H1 (cell line): ENCODE measurements around the gene PROZ. TPM values are rescaled to one million over a fixed set of nuclear protein-coding genes. Genes with fewer than 3 reads are reported as not detected.
A peak's percentile ranks its signal among the peaks of the same experiment; 100 is the strongest.

Source experiments
- CTCF ChIA-PET: fragments of 300-600 bp; sonication (Branson Sonifier 250); formaldehyde crosslinking; loops from one replicate; lab custom pipeline; 2021; ENCODE audit not compliant: partially characterized antibody; lab: Charles Lee
- POLR2A ChIA-PET: fragments of 300-600 bp; sonication (Branson Sonifier 250); formaldehyde crosslinking; loops from one replicate; lab custom pipeline; 2021; ENCODE audit warnings: inconsistent platforms; ENCODE audit not compliant: partially characterized antibody; lab: Charles Lee
- DNase-seq, 2 experiments: peaks; one replicate each; pipeline versions ENCODE4 v3.0.0 to v3.0.0-alpha.2; 2010 to 2022; ENCODE audit warnings: low spot score in 2 of 2, low read depth in 1 of 2, mixed read lengths in 1 of 2
- FAIRE-seq: peaks from 2 replicates; lab custom pipeline; 2011; peaks lifted over from hg19 to GRCh38; lab: Jason Lieb, UNC
- H2AFZ ChIP-seq: 2 replicates; pipeline ENCODE4 v1.8.1; 2012; ENCODE audit warnings: low read length, inconsistent platforms
- H2AK5ac ChIP-seq: 2 replicates; pipeline ENCODE4 v1.6.1; 2013; ENCODE audit warnings: low read depth, low read length
- H2BK120ac ChIP-seq: replicated peaks from 2 replicates; pipeline ENCODE3; 2013; ENCODE audit warnings: low read depth, low read length, inconsistent platforms
- H2BK12ac ChIP-seq: 2 replicates; pipeline ENCODE4 v1.6.1; 2013; ENCODE audit warnings: low read depth, low read length
- H2BK15ac ChIP-seq: 2 replicates; pipeline ENCODE4 v1.6.1; 2013; ENCODE audit warnings: low read length
- H2BK20ac ChIP-seq: 2 replicates; pipeline ENCODE4 v1.6.1; 2013; ENCODE audit warnings: low read length
- H2BK5ac ChIP-seq: 2 replicates; pipeline ENCODE4 v1.6.1; 2013; ENCODE audit warnings: low read depth, low read length
- H3K14ac ChIP-seq: 2 replicates; pipeline ENCODE4 v1.6.1; 2013; ENCODE audit warnings: inconsistent platforms; ENCODE audit not compliant: insufficient read length
- H3K18ac ChIP-seq: 2 replicates; pipeline ENCODE4 v1.6.1; 2013; ENCODE audit warnings: low read length; ENCODE audit errors: extremely low read depth
- H3K23ac ChIP-seq: 2 replicates; pipeline ENCODE4 v1.6.1; 2013; ENCODE audit warnings: inconsistent platforms; ENCODE audit not compliant: insufficient read length
- H3K23me2 ChIP-seq: 2 replicates; pipeline ENCODE4 v1.6.1; 2013; ENCODE audit warnings: low read depth, low read length
- H3K27ac ChIP-seq: 2 replicates; pipeline ENCODE4 v1.6.1; 2011; ENCODE audit warnings: low read depth, low read length, inconsistent platforms
- H3K27me3 ChIP-seq, 4 experiments: replicated peaks in 1 of 4; 1 replicate in 1 of 4; 2 replicates in 3 of 4; pipeline versions ENCODE4 v1.6.1 to v1.8.1; 2011 to 2013; ENCODE audit warnings: low read length in 3 of 4, mild to moderate bottlenecking in 3 of 4, inconsistent platforms in 2 of 4, mixed read lengths in 2 of 4, moderate library complexity in 1 of 4; ENCODE audit not compliant: control insufficient read depth in 3 of 4, insufficient read depth in 3 of 4; ENCODE audit errors: extremely low read depth in 1 of 4
- H3K36me3 ChIP-seq, 4 experiments: 2 replicates each; pipeline versions ENCODE4 v1.6.1 to v1.8.1; 2011 to 2013; ENCODE audit warnings: mild to moderate bottlenecking in 4 of 4, low read length in 3 of 4, moderate library complexity in 2 of 4, control low read depth in 1 of 4, inconsistent platforms in 1 of 4; ENCODE audit not compliant: insufficient read depth in 4 of 4, control insufficient read depth in 2 of 4
- H3K4ac ChIP-seq: replicated peaks from 2 replicates; pipeline ENCODE3; 2013; ENCODE audit warnings: low read length, low read depth, mixed read lengths, inconsistent platforms; ENCODE audit not compliant: insufficient read length
- H3K4me1 ChIP-seq, 4 experiments: replicated peaks in 1 of 4; 1 replicate in 1 of 4; 2 replicates in 3 of 4; pipeline versions ENCODE4 v1.6.1 to v1.8.1; 2011 to 2013; ENCODE audit warnings: low read length in 3 of 4, inconsistent platforms in 2 of 4, mixed read lengths in 1 of 4; ENCODE audit not compliant: insufficient read depth in 4 of 4, control insufficient read depth in 3 of 4
- H3K4me2 ChIP-seq, 2 experiments: 2 replicates each; pipeline versions ENCODE4 v1.6.1 to v1.8.1; 2011 to 2013; ENCODE audit warnings: low read depth in 2 of 2, low read length in 2 of 2, control low read depth in 1 of 2, inconsistent platforms in 1 of 2, mild to moderate bottlenecking in 1 of 2; ENCODE audit not compliant: insufficient read depth in 1 of 2
- H3K4me3 ChIP-seq, 4 experiments: fragments of 200-600, 300-600 bp in 1 of 4; sonication (generic), shearing (Covaris generic), sonication (Bioruptor Twin) in 1 of 4; 2 replicates each; pipeline versions ENCODE4 v1.5.1 to v1.8.1; 2011 to 2016; ENCODE audit warnings: low read length in 4 of 4, low read depth in 3 of 4, control low read depth in 2 of 4, inconsistent platforms in 2 of 4, mild to moderate bottlenecking in 2 of 4, mixed read lengths in 1 of 4, moderate library complexity in 1 of 4; ENCODE audit not compliant: insufficient read depth in 2 of 4; ENCODE audit errors: extremely low read depth in 1 of 4
- H3K56ac ChIP-seq: replicated peaks from 2 replicates; pipeline ENCODE3; 2013; ENCODE audit warnings: low read depth, mild to moderate bottlenecking, mixed read lengths, low read length, inconsistent platforms; ENCODE audit not compliant: insufficient read length
- H3K79me1 ChIP-seq: 2 replicates; pipeline ENCODE4 v1.6.1; 2013; ENCODE audit warnings: low read depth, low read length, control low read depth
- H3K79me2 ChIP-seq, 2 experiments: 2 replicates each; pipeline versions ENCODE4 v1.6.1 to v1.8.1; 2012 to 2013; ENCODE audit warnings: low read length in 2 of 2, mild to moderate bottlenecking in 2 of 2, inconsistent platforms in 1 of 2; ENCODE audit not compliant: insufficient read depth in 2 of 2, control insufficient read depth in 1 of 2
- H3K9ac ChIP-seq, 4 experiments: replicated peaks in 1 of 4; 1 replicate in 1 of 4; 2 replicates in 3 of 4; pipeline versions ENCODE4 v1.6.1 to v1.8.1; 2011 to 2013; ENCODE audit warnings: low read depth in 3 of 4, low read length in 3 of 4, control low read depth in 2 of 4, mild to moderate bottlenecking in 2 of 4, moderate library complexity in 2 of 4, inconsistent platforms in 1 of 4; ENCODE audit errors: extremely low read depth in 1 of 4
- H3K9me3 ChIP-seq, 2 experiments: 2 replicates each; pipeline versions ENCODE4 v1.6.1 to v1.8.1; 2012 to 2013; ENCODE audit warnings: mild to moderate bottlenecking in 2 of 2, moderate library complexity in 2 of 2, control low read depth in 1 of 2, inconsistent platforms in 1 of 2, low read depth in 1 of 2, low read length in 1 of 2, mixed read lengths in 1 of 2; ENCODE audit not compliant: insufficient read depth in 2 of 2
- H4K20me1 ChIP-seq, 2 experiments: replicated peaks in 1 of 2; 2 replicates each; pipeline versions ENCODE3 to v1.8.1; 2011 to 2013; ENCODE audit warnings: inconsistent platforms in 2 of 2, low read length in 2 of 2, mild to moderate bottlenecking in 1 of 2; ENCODE audit not compliant: insufficient read depth in 2 of 2, control insufficient read depth in 1 of 2
- H4K5ac ChIP-seq: 2 replicates; pipeline ENCODE4 v1.6.1; 2013; ENCODE audit warnings: low read length, low read depth, mixed read lengths, inconsistent platforms; ENCODE audit not compliant: insufficient read length
- H4K8ac ChIP-seq: 2 replicates; pipeline ENCODE4 v1.8.0; 2013; ENCODE audit warnings: mild to moderate bottlenecking, moderate library complexity, low read length, inconsistent platforms; ENCODE audit not compliant: insufficient read depth; ENCODE audit errors: extremely low read depth
- H4K91ac ChIP-seq: replicated peaks from 2 replicates; pipeline ENCODE3; 2013; ENCODE audit warnings: low read length, mixed read lengths, inconsistent platforms; ENCODE audit not compliant: insufficient read length
- CTBP2 ChIP-seq: IDR thresholded peaks from 2 replicates; pipeline ENCODE4 v1.7.0; 2011; ENCODE audit warnings: borderline replicate concordance, mild to moderate bottlenecking, moderate library complexity, mixed read lengths, low read length; ENCODE audit not compliant: insufficient read depth, insufficient read length
- EGR1 ChIP-seq: IDR thresholded peaks from 2 replicates; pipeline ENCODE4 v1.6.1; 2011; ENCODE audit warnings: low read depth, low read length, borderline replicate concordance
- HDAC2 ChIP-seq, 2 experiments: fragments of 300-600 bp in 1 of 2; sonication (generic) in 1 of 2; IDR thresholded peaks; 2 replicates each; pipeline ENCODE4 v1.6.1; 2011 to 2012; ENCODE audit warnings: low read depth in 2 of 2, low read length in 2 of 2, mild to moderate bottlenecking in 2 of 2, moderate library complexity in 2 of 2, borderline replicate concordance in 1 of 2, inconsistent platforms in 1 of 2
- JUND ChIP-seq: IDR thresholded peaks from 2 replicates; pipeline ENCODE4 v1.6.1; 2011; ENCODE audit warnings: mild to moderate bottlenecking, improper control_type of control experiment, low read length
- POU5F1 ChIP-seq: IDR thresholded peaks from 2 replicates; pipeline ENCODE4 v1.6.1; 2011; ENCODE audit warnings: low read depth, mild to moderate bottlenecking, low read length, moderate library complexity
- RAD21 ChIP-seq, 2 experiments: IDR thresholded peaks in 1 of 2; conservative IDR thresholded peaks in 1 of 2; 2 replicates each; pipeline ENCODE4 v1.6.1; 2011; ENCODE audit warnings: low read depth in 2 of 2, low read length in 2 of 2, improper control_type of control experiment in 1 of 2, inconsistent platforms in 1 of 2, mild to moderate bottlenecking in 1 of 2, moderate library complexity in 1 of 2
- RBBP5 ChIP-seq: IDR thresholded peaks from 2 replicates; pipeline ENCODE4 v1.7.1; 2012; ENCODE audit warnings: low read depth, mild to moderate bottlenecking, inconsistent platforms, low read length, moderate library complexity, borderline replicate concordance
- RXRA ChIP-seq: IDR thresholded peaks from 2 replicates; pipeline ENCODE4 v1.6.1; 2011; ENCODE audit warnings: low read depth, mild to moderate bottlenecking, low read length, moderate library complexity; ENCODE audit not compliant: insufficient read depth
- SIN3A ChIP-seq, 2 experiments: IDR thresholded peaks in 1 of 2; conservative IDR thresholded peaks in 1 of 2; 2 replicates each; pipeline ENCODE4 v1.6.1; 2011 to 2012; ENCODE audit warnings: low read length in 2 of 2, improper control_type of control experiment in 1 of 2, low read depth in 1 of 2, mild to moderate bottlenecking in 1 of 2
- whole genome bisulfite sequencing, 2 experiments: shearing (Covaris generic) in 1 of 2; methylation state at CpG; one replicate each; pipeline versions ENCODE4 v1.1.6 to v1.1.7; 2013 to 2015; ENCODE audit warnings: low lambda C conversion rate in 2 of 2, mixed read lengths in 2 of 2, inconsistent platforms in 1 of 2, low coverage in 1 of 2, missing lambda C conversion rate in 1 of 2; ENCODE audit not compliant: insufficient replicate concordance in 2 of 2, insufficient coverage in 1 of 2, insufficient read length in 1 of 2; ENCODE audit errors: extremely low coverage in 1 of 2, missing lambda C conversion rate in 1 of 2; 5-methylcytosine and 5-hydroxymethylcytosine counted together
- polyA plus RNA-seq, 7 experiments: library from polyadenylated mRNA; depleted of rRNA in 3 of 7; stranded (reverse) in 5 of 7; unstranded in 2 of 7; fragments of >200 nt in 5 of 7; fragments of 200-250 nt in 2 of 7; gene quantifications; 1 replicate in 5 of 7; 2 replicates in 1 of 7; 4 replicates in 1 of 7; pipeline versions ENCODE4 v1.2.1 to v1.2.3, GENCODE V29; 2011 to 2013; ENCODE audit warnings: missing spikeins in 2 of 7, mixed read lengths in 2 of 7
- total RNA-seq: library from RNA; stranded (reverse); fragmentation: NEBNext Ultra II Directional; extraction: Animal tissue kit (Norgen Biotek cat#: 25700); gene quantifications from 2 replicates; pipeline ENCODE4 v1.2.1, GENCODE V29; 2021
- TF ChIP-seq, protein P1 (sequence below): IDR thresholded peaks from 2 replicates; pipeline ENCODE4 v1.6.1; 2012; ENCODE audit warnings: low read length, inconsistent platforms

PROZ gene
- total and polyA plus RNA-seq, 2 of the 8 experiments (the other 6 are each of a cell fraction or from before 2014, with no cell fraction given), result not detected

GRCh38 chr13:113113846-113114271 lies 44.6 kb upstream of the PROZ start:
- Histone ChIP-seq H3K36me3 (peaks cover 0 to 5% (median 0%) of the 10 kb centered on the region in 4 experiments; a peak in 1 of 8 replicates), H2BK20ac (no peak overlapping the region), H3K79me1 (no peaks in the 10 kb centered on the region), H2AK5ac (no peak overlapping the region), H3K27ac (no peak overlapping the region), H3K9ac (no peak overlapping the region), H4K5ac (no peak overlapping the region), H2BK15ac (no peak overlapping the region), H3K23me2 (peaks cover 12% of the 10 kb centered on the region; the same call in 1 of the 2 replicates), H4K91ac (no peak overlapping the region), H3K4ac (no peak overlapping the region), H2AFZ (no peak overlapping the region), H2BK5ac (no peak overlapping the region), H3K4me1 (peaks cover 0 to 3% (median 0%) of the 10 kb centered on the region in 4 experiments; a peak in 2 of 7 replicates), H3K14ac (no peak overlapping the region), H3K79me2 (no peaks in the 10 kb centered on the region), H2BK12ac (no peak overlapping the region), H4K8ac (no peak overlapping the region), H2BK120ac (no peak overlapping the region), H3K4me3 (no peak overlapping the region), H3K23ac (no peak overlapping the region), H3K27me3 (peaks cover 21 to 24% (median 23%) of the 10 kb centered on the region in 4 experiments; a peak in 6 of 7 replicates), H3K18ac (no peak overlapping the region), H3K9me3 (peaks cover 4 to 6% of the 10 kb centered on the region in 2 experiments; a peak in 2 of 4 replicates), H3K4me2 (no peak overlapping the region), H4K20me1 (no peaks in the 10 kb centered on the region), H3K56ac (no peak overlapping the region)
- DNase-seq, result peak in 1 of 2 experiments; percentile 8
- ChIA-PET POLR2A (no interaction called here), CTCF (interaction anchor here (1.1 to 2.1 kb wide), 5 partner anchors 11 to 84 kb away, joined by 4 to 13 read pairs (median 5); no protein-coding TSS in a partner anchor)
- no peak for FAIRE-seq
- WGBS, 2 experiments, result 93% methylated on average over 8 of the region's 8 CpGs; no CpG with 5 or more reads in 1 of the 2 experiments
- TF ChIP-seq RXRA (no peak), RAD21 (IDR thresholded peaks at IDR 0.05 in 1 of 2, conservative IDR thresholded peaks at IDR 0.05 in 1 of 2; ENCODE audit: low read depth in 2 of 2, low read length in 2 of 2) (no peak), POU5F1 (no peak), CTBP2 (no peak), JUND (no peak), RBBP5 (no peak), SIN3A (conservative IDR thresholded peaks at IDR 0.05 in 1 of 2, IDR thresholded peaks at IDR 0.05 in 1 of 2; ENCODE audit: low read depth in 1 of 2, low read length in 2 of 2) (no peak), EGR1 (no peak), HDAC2 (IDR thresholded peaks at IDR 0.05; ENCODE audit: borderline replicate concordance in 1 of 2, low read depth in 2 of 2, low read length in 2 of 2) (no peak)
- TF ChIP-seq, protein P1, sequence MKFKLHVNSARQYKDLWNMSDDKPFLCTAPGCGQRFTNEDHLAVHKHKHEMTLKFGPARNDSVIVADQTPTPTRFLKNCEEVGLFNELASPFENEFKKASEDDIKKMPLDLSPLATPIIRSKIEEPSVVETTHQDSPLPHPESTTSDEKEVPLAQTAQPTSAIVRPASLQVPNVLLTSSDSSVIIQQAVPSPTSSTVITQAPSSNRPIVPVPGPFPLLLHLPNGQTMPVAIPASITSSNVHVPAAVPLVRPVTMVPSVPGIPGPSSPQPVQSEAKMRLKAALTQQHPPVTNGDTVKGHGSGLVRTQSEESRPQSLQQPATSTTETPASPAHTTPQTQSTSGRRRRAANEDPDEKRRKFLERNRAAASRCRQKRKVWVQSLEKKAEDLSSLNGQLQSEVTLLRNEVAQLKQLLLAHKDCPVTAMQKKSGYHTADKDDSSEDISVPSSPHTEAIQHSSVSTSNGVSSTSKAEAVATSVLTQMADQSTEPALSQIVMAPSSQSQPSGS, result no peak
